Smooth muscle cell (in vitro differentiated cells): ENCODE results near the gene ST6GAL1. TPM values are rescaled to one million over a fixed set of nuclear protein-coding genes. Genes with fewer than 3 reads are reported as not detected.

ENCODE experiments used
- DNase-seq: peaks from one replicate; lab custom pipeline; 2025; ENCODE audit not compliant: unreplicated experiment; lab: John Stamatoyannopoulos, UW
- H2AFZ ChIP-seq: fragments of 200-600 bp; sonication (generic); 2 replicates; pipeline ENCODE4 v1.6.0; 2016; ENCODE audit warnings: antibody characterized with exemption, low read depth, mild to moderate bottlenecking
- H3F3A ChIP-seq: fragments of 200-600 bp; sonication (generic); 2 replicates; pipeline ENCODE4 v1.6.0; 2017; ENCODE audit warnings: antibody characterized with exemption, low read depth
- H3K27ac ChIP-seq: fragments of 200-600 bp; sonication (generic); 2 replicates; pipeline ENCODE4 v1.5.1; 2016; ENCODE audit warnings: low read depth, mild to moderate bottlenecking
- H3K27me3 ChIP-seq: fragments of 200-600 bp; sonication (generic); 2 replicates; pipeline ENCODE4 v1.6.1; 2016; ENCODE audit warnings: low read depth, mild to moderate bottlenecking
- H3K36me3 ChIP-seq: fragments of 200-600 bp; sonication (generic); 2 replicates; pipeline ENCODE4 v1.5.1; 2016; ENCODE audit warnings: low read depth
- H3K4me1 ChIP-seq: fragments of 200-600 bp; sonication (generic); 2 replicates; pipeline ENCODE4 v1.5.1; 2016; ENCODE audit warnings: low read depth
- H3K4me2 ChIP-seq: fragments of 200-600 bp; sonication (generic); 2 replicates; pipeline ENCODE4 v1.6.0; 2016; ENCODE audit warnings: mild to moderate bottlenecking
- H3K4me3 ChIP-seq: fragments of 200-600 bp; sonication (generic); 2 replicates; pipeline ENCODE4 v1.5.1; 2016; ENCODE audit warnings: mild to moderate bottlenecking
- H3K79me2 ChIP-seq: fragments of 200-600 bp; sonication (generic); 2 replicates; pipeline ENCODE4 v1.6.0; 2016; ENCODE audit warnings: low read depth, mild to moderate bottlenecking
- H3K9ac ChIP-seq: fragments of 200-600 bp; sonication (generic); 2 replicates; pipeline ENCODE4 v1.6.0; 2016; ENCODE audit warnings: low read depth
- H3K9me3 ChIP-seq: fragments of 200-600 bp; sonication (generic); replicated peaks from 2 replicates; pipeline ENCODE4 v1.5.1; 2016; ENCODE audit warnings: low read depth
- H4K20me1 ChIP-seq: fragments of 200-600 bp; sonication (generic); 2 replicates; pipeline ENCODE4 v1.6.0; 2016; ENCODE audit warnings: low read depth
- WGBS: methylation state at CpG from one replicate; pipeline ENCODE4 v1.1.7; 2016; ENCODE audit warnings: low lambda C conversion rate; 5-methylcytosine and 5-hydroxymethylcytosine counted together
- polyA plus RNA-seq: library from polyadenylated mRNA; unstranded; fragments of >200 nt; fragmentation: Nextera tagmentation; extraction: Ambion mirVana; gene quantifications from 2 replicates; pipeline ENCODE4 v1.2.1, GENCODE V29; 2016
- total RNA-seq: library from RNA; depleted of rRNA; stranded (reverse); fragments of >200 nt; gene quantifications from 2 replicates; pipeline ENCODE4 v1.2.3, GENCODE V29; 2014
- TF ChIP-seq, protein P1 (sequence below): fragments of 200-600 bp; sonication (generic); IDR thresholded peaks from 2 replicates; pipeline ENCODE4 v1.5.1; 2017; ENCODE audit warnings: borderline replicate concordance, mild to moderate bottlenecking, antibody characterized with exemption; ENCODE audit not compliant: insufficient read depth, poor library complexity, severe bottlenecking

Gene ST6GAL1
- total and polyA plus RNA-seq, 2 experiments from 2014 or later: 3.5 to 8.9 TPM

GRCh38 chr3:186976837-186977750 lies 46.8 kb downstream of the ST6GAL1 start:
- TF ChIP-seq, protein P1, sequence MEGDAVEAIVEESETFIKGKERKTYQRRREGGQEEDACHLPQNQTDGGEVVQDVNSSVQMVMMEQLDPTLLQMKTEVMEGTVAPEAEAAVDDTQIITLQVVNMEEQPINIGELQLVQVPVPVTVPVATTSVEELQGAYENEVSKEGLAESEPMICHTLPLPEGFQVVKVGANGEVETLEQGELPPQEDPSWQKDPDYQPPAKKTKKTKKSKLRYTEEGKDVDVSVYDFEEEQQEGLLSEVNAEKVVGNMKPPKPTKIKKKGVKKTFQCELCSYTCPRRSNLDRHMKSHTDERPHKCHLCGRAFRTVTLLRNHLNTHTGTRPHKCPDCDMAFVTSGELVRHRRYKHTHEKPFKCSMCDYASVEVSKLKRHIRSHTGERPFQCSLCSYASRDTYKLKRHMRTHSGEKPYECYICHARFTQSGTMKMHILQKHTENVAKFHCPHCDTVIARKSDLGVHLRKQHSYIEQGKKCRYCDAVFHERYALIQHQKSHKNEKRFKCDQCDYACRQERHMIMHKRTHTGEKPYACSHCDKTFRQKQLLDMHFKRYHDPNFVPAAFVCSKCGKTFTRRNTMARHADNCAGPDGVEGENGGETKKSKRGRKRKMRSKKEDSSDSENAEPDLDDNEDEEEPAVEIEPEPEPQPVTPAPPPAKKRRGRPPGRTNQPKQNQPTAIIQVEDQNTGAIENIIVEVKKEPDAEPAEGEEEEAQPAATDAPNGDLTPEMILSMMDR: no peak
- 79% methylated on average over 17 of the region's 17 CpGs for WGBS
- DNase-seq: no peak
- no peak overlapping the region for H3K4me3 ChIP-seq
- no peaks in the 10 kb centered on the region for H3K79me2 ChIP-seq
- no peak overlapping the region for H3K4me2 ChIP-seq
- no peak overlapping the region for H3K9ac ChIP-seq
- H3F3A ChIP-seq: no peaks in the 10 kb centered on the region
- no peak overlapping the region for H2AFZ ChIP-seq
- peaks cover 6% of the 10 kb centered on the region for H3K4me1 ChIP-seq
- no peaks in the 10 kb centered on the region for H3K36me3 ChIP-seq
- H3K9me3 ChIP-seq: no peaks in the 10 kb centered on the region
- H3K27ac ChIP-seq: no peak overlapping the region
- H4K20me1 ChIP-seq: no peaks in the 10 kb centered on the region
- no peaks in the 10 kb centered on the region for H3K27me3 ChIP-seq

- no peaks in the 10 kb centered on the region for H3K79me2 ChIP-seq
- TF ChIP-seq, protein P1: no peak
- H2AFZ ChIP-seq: no peak overlapping the region
- H3K4me2 ChIP-seq: no peak overlapping the region
- H4K20me1 ChIP-seq: no peaks in the 10 kb centered on the region
- H3K4me1 ChIP-seq: peaks cover 6% of the 10 kb centered on the region
- no peaks in the 10 kb centered on the region for H3K36me3 ChIP-seq
- no peaks in the 10 kb centered on the region for H3F3A ChIP-seq
- H3K27ac ChIP-seq: no peak overlapping the region
- no peak for DNase-seq
- H3K9me3 ChIP-seq: no peaks in the 10 kb centered on the region
- WGBS: 100% methylated on average over 2 of the region's 2 CpGs
- no peak overlapping the region for H3K9ac ChIP-seq
- no peak overlapping the region for H3K4me3 ChIP-seq
- H3K27me3 ChIP-seq: no peaks in the 10 kb centered on the region
Measured at GRCh38 chr3:186978712-186979111, 48.4 kb downstream of the ST6GAL1 start.

DNA sequence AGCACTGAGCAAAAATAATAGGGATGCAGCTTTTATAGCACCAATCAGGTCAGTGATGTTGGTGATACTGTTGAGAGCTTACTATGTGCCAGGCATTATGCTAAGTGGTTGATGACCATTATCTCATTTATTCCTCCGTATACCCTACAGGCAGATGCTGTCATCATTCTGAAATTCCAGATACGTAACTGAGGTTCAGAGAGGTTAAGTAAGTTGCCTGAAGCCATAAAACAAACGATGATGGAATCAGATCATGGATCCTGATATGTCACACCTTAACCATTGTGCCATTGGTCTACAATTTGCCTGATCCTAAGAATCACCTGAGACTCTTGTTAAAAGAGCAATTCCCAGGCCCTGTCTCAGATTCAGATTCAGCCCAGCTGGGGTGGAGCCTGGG lies 49.5 kb downstream of the ST6GAL1 start:
- Histone ChIP-seq H3K9ac (no peak overlapping the region), H3K27ac (no peak overlapping the region), H3K9me3 (no peaks in the 10 kb centered on the region), H3K27me3 (no peaks in the 10 kb centered on the region), H3F3A (no peaks in the 10 kb centered on the region), H4K20me1 (no peaks in the 10 kb centered on the region), H3K4me2 (no peak overlapping the region), H3K4me1 (peaks cover 6% of the 10 kb centered on the region), H3K36me3 (no peaks in the 10 kb centered on the region), H3K79me2 (no peaks in the 10 kb centered on the region), H2AFZ (no peak overlapping the region), H3K4me3 (no peak overlapping the region)
- WGBS: 72% methylated on average over 3 of the region's 3 CpGs
- TF ChIP-seq, protein P1: no peak
- no peak for DNase-seq

GRCh38 chr3:186980989-186981388 lies 50.7 kb downstream of the ST6GAL1 start:
- no peaks in the 10 kb centered on the region for H3K9me3 ChIP-seq
- no peaks in the 10 kb centered on the region for H3K27me3 ChIP-seq
- H4K20me1 ChIP-seq: no peaks in the 10 kb centered on the region
- DNase-seq: no peak
- H3K79me2 ChIP-seq: no peaks in the 10 kb centered on the region
- no peak overlapping the region for H3K9ac ChIP-seq
- no peak overlapping the region for H2AFZ ChIP-seq
- TF ChIP-seq, protein P1: no peak
- peaks cover 6% of the 10 kb centered on the region for H3K4me1 ChIP-seq
- no peak overlapping the region for H3K27ac ChIP-seq
- no peak overlapping the region for H3K4me3 ChIP-seq
- 84% methylated on average over 2 of the region's 2 CpGs for WGBS
- no peaks in the 10 kb centered on the region for H3F3A ChIP-seq
- no peaks in the 10 kb centered on the region for H3K36me3 ChIP-seq
- no peak overlapping the region for H3K4me2 ChIP-seq
